Measurements from ENCODE around the gene HIGD1A.
A peak's percentile ranks its signal among the peaks of the same experiment; 100 is the strongest.

The HIGD1A gene

DNA sequence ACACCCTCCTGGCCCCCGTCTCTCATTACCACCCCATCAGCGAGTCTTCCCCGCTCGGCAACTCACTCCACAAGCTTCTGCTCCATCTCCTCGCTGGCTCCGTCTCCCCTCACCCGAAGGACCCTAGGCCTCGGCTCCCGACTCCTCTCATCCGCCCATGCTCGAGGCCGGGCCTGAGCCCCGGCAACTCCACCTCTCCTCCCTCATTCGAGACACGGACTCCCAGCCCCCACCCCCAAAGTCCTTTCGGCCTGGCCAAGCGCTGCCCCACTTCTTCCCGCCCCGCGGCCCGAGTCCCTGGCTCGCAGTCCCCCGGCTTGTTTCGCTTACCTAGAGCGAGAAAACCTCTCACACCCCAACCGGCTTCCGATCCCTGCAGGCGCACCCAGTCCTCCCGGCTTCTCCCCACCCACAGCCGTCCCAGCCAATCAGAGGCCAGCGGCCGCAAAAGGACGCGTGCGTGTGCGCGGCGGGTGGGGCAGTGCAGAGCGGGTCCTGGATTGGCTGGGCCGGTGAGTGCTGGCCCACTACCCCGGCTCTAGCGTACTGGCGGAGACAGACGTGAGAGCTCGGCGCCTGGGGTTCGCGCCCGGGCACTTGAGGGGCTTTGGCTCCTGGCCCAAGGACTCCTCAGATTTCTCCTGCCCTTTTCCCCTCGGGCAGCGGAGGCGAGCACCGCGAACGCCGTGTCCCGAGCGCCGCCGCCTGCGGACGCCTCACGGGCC, at the start of gene HIGD1A:
Gene HIGD1A (minus strand): TSS at position 385 of the 725 bp plus-strand sequence. CDS start 10,237 bp downstream, outside the sequence.
- DNase-seq (ENCODE audit: low read depth in 1 of 2, low spot score in 1 of 2): peak; percentile 98 to 99
- no peak for TF ChIP-seq JUND (IDR thresholded peaks at IDR 0.05; ENCODE audit: low read depth)
- in situ Hi-C loops (cut with HindIII; ENCODE audit: low pct_unique_long_range_greater_than_20kb, low sequenced_read_pairs): no loop called here

- in situ Hi-C loops (cut with HindIII; ENCODE audit: low pct_unique_long_range_greater_than_20kb, low sequenced_read_pairs): no loop called here
- DNase-seq (ENCODE audit: low read depth in 1 of 2, low spot score in 1 of 2): no peak
- no peak for TF ChIP-seq JUND (IDR thresholded peaks at IDR 0.05; ENCODE audit: low read depth)
These were observed 49.5 kb upstream of the HIGD1A start for GRCh38 chr3:42853739-42854302.

- in situ Hi-C loops (cut with HindIII; ENCODE audit: low pct_unique_long_range_greater_than_20kb, low sequenced_read_pairs): no loop called here
- no peak for TF ChIP-seq JUND (IDR thresholded peaks at IDR 0.05; ENCODE audit: low read depth)
- DNase-seq (ENCODE audit: low read depth in 1 of 2, low spot score in 1 of 2): no peak
These were observed 48.8 kb upstream of the HIGD1A start for GRCh38 chr3:42853056-42853455.

DNA sequence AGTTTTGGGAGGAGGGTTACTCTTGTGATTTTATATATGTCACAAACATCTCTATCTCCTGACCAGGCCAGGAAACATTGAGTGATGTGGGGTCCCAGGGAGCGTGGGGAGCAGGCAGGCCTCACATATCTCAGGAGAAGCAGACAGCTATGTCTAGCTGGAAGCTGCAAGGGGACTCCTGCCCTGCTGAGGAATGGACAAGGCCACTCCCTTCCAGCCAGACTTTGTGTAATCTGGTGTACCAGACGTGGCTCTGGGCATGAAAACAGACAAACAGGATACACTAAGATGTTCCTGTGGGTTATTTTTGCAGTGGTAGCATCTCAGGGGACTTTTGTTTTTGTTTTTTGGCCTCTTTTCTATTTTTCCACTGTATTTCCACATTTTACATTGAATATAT, 48.2 kb upstream of the HIGD1A start:
- DNase-seq (ENCODE audit: low read depth in 1 of 2, low spot score in 1 of 2): no peak
- in situ Hi-C loops (cut with HindIII; ENCODE audit: low pct_unique_long_range_greater_than_20kb, low sequenced_read_pairs): no loop called here
- TF ChIP-seq JUND (IDR thresholded peaks at IDR 0.05; ENCODE audit: low read depth): no peak

GRCh38 chr3:42851228-42851834, 47.0 kb upstream of the HIGD1A start:
- no peak for DNase-seq (ENCODE audit: low read depth in 1 of 2, low spot score in 1 of 2)
- no peak for TF ChIP-seq JUND (IDR thresholded peaks at IDR 0.05; ENCODE audit: low read depth)
- in situ Hi-C loops (cut with HindIII; ENCODE audit: low pct_unique_long_range_greater_than_20kb, low sequenced_read_pairs): no loop called here

DNA sequence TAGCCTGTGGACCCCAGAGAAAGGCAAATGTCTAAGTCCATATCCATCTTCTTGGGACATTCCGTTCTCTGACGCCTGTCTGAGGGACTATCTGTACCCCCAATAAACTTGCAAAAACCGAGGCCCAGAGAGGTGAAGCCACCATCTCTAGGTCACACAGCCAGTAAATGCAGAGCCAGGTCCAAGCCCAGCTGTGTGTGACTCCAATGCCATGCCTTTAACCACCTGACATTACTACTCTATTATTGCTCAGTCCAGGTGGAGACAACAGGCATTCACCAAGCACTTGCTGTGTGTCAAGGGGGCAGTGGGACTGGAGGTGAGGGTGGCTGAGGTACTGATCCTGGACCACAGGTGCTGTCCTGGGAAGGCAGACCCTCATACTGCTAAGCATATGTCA, 46.0 kb upstream of the HIGD1A start:
- in situ Hi-C loops (cut with HindIII; ENCODE audit: low pct_unique_long_range_greater_than_20kb, low sequenced_read_pairs): no loop called here
- DNase-seq (ENCODE audit: low read depth in 1 of 2, low spot score in 1 of 2): no peak
- no peak for TF ChIP-seq JUND (IDR thresholded peaks at IDR 0.05; ENCODE audit: low read depth)

DNA sequence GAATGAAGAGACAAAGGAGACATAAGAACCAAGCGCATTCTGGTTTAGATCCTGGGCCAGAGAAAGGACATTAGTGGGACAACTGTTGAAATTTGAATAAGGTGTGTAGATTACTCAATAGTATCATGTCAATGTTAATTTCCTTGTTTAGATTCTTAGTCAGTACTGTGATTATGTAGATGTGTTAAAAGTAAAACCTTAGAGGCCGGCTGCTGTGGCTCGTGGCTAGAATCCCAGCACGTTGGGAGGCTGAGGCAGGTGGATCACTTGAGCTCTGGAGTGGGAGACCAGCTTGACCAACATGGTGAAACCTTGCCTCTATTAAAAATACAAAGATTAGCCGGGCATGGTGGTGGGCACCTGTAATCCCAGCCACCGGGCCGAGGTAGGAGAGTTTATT, 44.7 kb upstream of the HIGD1A start:
- TF ChIP-seq JUND (IDR thresholded peaks at IDR 0.05; ENCODE audit: low read depth): no peak
- in situ Hi-C loops (cut with HindIII; ENCODE audit: low pct_unique_long_range_greater_than_20kb, low sequenced_read_pairs): no loop called here
- no peak for DNase-seq (ENCODE audit: low read depth in 1 of 2, low spot score in 1 of 2)

DNA sequence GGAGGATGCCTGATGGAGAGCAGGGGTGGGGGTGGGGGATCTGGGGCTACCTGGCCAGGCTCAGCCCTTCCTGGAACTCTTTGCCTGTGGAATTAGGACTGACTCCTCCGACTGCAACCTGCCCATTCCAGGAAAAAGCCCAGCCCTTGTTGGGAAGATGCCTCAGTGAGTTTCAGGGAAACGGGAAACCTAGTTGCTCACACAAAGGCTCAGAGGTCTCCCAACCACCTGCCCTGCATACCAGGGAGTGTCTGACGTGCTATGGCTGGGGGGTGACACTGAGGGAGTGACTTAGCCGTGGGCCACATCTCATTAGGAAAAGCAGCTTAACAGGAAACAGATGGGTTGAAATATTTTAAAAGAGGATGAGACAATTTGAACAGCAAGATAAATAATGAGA, 43.4 kb upstream of the HIGD1A start:
- TF ChIP-seq JUND (IDR thresholded peaks at IDR 0.05; ENCODE audit: low read depth): no peak
- DNase-seq (ENCODE audit: low read depth in 1 of 2, low spot score in 1 of 2): no peak
- in situ Hi-C loops (cut with HindIII; ENCODE audit: low pct_unique_long_range_greater_than_20kb, low sequenced_read_pairs): no loop called here

DNA sequence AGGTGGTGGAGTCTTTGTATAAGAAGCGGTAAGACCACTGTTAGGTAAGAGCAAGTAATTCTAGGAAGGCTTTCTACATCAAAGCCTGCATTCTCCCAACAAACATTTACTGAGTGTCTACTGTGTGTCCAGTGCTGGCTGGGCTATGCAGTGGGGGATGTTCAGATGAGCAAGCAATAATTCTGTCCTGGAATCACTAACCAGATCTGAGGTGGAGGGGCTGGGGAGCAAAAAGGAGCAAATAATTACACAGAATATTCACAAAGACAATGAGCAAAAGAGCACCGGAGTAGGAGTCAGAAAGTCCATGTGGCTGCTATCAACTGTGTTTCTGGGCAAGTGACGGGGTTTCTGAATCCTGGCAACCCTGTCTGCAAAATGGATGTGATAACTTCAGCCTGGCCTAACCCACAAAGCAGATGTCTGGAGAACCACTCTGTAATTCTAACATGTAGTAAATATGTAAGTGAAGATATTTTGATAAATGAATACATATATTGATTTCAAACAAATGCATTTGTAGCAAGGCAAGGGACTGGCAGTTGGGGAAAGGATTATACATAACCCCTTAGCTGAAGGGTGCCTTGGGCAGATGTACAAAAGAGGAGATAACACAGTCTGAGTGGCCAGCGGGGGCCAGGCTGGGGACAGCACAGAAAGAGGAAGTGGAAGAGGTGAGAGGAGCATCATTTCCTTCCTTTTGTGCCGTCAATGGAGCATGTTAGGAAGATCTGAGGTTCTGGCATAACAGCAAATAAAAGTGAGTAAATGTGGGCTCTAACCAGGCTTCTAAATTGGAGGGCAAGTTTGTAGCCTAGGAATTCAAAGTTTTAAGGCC, 42.6 kb upstream of the HIGD1A start:
- no peak for DNase-seq (ENCODE audit: low read depth in 1 of 2, low spot score in 1 of 2)
- in situ Hi-C loops (cut with HindIII; ENCODE audit: low pct_unique_long_range_greater_than_20kb, low sequenced_read_pairs): no loop called here
- TF ChIP-seq JUND (IDR thresholded peaks at IDR 0.05; ENCODE audit: low read depth): no peak

DNA sequence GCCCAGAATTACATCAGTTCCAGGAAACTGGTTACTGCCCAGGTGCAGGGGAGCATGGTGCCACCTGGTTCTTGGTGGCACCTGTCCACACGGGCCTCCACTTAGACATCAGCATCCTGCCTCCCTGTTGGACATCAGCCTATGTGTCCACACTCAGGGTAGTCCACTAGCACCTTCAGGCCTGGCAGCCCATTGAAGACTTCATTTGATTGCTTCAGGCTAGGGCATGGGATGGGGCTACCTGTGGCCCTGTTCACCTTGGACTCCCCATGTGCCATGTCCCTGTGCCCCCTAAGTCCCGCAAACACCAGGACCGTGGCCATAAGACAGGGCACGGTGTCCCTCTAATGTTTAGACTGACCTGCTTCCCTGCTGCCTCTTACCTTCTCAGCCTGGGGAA, 40.5 kb upstream of the HIGD1A start:
- in situ Hi-C loops (cut with HindIII; ENCODE audit: low pct_unique_long_range_greater_than_20kb, low sequenced_read_pairs): no loop called here
- no peak for DNase-seq (ENCODE audit: low read depth in 1 of 2, low spot score in 1 of 2)
- TF ChIP-seq JUND (IDR thresholded peaks at IDR 0.05; ENCODE audit: low read depth): no peak

DNA sequence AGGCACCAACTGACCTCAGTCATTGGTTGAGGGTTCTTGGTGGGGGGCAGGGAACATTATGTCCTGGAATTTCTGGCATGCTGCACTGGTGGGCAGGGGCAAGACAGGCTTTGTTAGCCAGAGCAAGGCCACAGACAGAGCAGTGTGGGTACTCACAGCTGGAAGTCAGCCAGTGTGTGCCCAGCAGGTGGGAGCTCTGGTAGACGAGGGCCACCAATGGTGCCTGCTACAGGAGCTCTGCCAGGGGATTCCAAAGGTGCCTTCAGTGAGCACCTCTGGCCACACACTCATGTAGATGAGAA, 40.1 kb upstream of the HIGD1A start:
- no peak for DNase-seq (ENCODE audit: low read depth in 1 of 2, low spot score in 1 of 2)
- in situ Hi-C loops (cut with HindIII; ENCODE audit: low pct_unique_long_range_greater_than_20kb, low sequenced_read_pairs): no loop called here
- no peak for TF ChIP-seq JUND (IDR thresholded peaks at IDR 0.05; ENCODE audit: low read depth)

DNA sequence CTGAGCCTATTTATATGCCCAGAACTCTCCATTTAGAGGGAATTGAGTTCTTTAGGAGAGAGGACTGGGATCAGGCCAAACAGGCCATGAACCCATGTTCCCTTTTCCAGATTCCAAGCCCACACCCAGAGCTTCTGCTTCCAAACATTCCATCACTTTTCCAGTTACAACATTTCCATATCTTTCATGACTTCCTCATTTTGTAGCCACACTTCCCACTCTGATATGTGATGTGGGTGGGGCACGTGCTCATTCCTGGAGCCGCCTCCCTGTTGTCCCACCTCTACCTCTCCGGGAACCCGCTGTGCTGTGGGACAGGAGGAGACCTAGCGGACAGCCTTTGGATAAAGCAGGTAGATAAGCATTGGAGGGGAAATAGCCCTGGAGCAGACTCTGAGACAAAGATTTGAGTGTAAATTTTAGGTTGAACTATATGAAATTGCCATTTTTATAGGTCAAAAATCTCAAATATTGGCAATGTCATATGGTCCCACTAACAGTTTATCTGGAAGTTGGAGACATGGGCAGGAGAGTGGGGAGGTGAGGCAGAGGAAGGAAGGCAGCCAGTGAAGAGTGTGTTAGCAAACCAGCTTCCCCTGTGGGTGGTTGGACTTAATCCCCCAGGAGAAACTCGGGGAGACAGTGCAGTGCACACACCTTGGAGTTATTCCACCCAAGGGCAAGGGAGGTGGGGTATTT, 39.6 kb upstream of the HIGD1A start:
- in situ Hi-C loops (cut with HindIII; ENCODE audit: low pct_unique_long_range_greater_than_20kb, low sequenced_read_pairs): no loop called here
- no peak for DNase-seq (ENCODE audit: low read depth in 1 of 2, low spot score in 1 of 2)
- no peak for TF ChIP-seq JUND (IDR thresholded peaks at IDR 0.05; ENCODE audit: low read depth)
